Measurements from ENCODE around the gene SLC25A1.
"Not testable (repeated sequence)": the region's sequence is repeated elsewhere in the genome, so short reads cannot be mapped to it uniquely, and the experiment has no call there.

Gene SLC25A1

DNA sequence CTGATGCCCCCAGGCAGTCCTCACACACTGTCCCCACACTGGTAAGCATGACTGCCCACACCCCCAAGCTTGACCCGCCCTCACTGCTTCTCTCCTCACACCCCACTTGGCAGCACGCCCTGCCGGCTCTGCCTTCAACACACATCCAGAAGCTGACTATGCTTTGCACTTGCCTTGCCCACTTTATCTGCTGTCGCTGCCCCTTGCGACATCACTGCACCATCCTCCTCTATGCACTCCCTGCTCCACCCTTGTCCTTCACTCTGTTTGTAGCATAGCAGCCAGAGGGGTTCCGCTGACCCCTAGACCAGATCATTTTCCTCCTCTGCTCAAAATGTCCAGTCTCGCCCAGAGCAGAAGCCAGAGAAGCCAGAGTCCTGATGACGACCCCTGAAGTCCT, 25.3 kb upstream of the SLC25A1 start:
- no peak for DNase-seq

DNA sequence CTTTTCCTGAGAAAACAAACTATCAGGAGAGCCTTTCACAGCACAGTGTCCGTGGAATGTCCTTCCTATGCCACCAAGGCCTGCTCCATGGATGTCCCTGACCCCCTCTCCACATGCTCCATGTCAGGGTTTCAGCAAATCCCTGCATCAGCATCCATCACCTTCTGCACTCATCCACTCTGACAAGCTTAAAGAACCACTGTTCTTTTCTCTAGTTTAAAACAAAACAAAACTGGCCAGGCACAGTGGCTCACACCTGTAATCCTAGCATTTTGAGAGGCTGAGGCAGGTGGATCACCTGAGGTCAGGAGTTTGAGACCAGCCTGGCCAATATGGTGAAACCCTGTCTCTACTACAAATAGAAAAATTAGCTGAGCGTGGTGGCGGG, 24.3 kb upstream of the SLC25A1 start:
- DNase-seq, result not testable (repeated sequence)

DNA sequence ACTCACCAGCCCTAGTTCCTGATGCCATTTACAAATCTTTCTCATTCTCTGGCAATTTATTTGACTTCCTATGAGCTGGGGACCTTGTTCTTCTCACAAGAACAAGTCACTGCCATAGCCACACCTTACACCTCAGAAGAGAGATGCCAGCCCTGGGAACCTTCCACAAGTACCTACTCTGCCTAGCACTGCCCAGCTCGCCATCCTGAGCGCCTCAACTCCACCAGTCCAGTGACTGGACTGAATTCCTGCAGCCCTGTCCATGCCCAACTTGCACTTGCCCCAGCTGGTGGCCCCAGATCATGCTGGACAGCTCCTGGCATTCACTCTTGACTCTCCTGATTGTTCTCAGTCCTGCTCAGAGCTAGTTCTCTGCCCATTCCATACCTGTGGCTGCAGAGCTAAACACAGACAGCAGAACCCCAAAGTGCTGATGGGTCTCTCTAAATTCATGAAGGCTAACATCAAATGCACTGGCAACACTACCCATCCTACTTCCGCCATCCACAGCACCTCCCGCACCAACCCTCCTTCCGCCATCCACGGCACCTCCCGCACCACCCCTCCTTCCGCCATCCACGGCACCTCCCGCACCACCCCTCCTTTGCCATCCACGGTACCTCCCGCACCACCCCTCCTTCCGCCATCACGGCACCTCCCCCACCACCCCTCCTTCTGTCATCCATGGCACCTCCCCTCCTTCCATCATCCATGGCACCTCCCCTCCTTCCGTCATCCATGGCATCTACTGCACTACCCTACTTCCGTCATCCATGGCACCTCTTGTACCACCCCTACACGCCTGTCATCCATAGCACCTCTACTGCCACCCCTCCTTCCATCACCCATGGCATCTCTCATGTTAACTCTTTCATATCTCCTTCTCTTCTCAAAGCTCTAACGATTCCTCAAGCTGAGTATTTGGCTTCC, 23.6 kb upstream of the SLC25A1 start:
- DNase-seq, result no peak

DNA sequence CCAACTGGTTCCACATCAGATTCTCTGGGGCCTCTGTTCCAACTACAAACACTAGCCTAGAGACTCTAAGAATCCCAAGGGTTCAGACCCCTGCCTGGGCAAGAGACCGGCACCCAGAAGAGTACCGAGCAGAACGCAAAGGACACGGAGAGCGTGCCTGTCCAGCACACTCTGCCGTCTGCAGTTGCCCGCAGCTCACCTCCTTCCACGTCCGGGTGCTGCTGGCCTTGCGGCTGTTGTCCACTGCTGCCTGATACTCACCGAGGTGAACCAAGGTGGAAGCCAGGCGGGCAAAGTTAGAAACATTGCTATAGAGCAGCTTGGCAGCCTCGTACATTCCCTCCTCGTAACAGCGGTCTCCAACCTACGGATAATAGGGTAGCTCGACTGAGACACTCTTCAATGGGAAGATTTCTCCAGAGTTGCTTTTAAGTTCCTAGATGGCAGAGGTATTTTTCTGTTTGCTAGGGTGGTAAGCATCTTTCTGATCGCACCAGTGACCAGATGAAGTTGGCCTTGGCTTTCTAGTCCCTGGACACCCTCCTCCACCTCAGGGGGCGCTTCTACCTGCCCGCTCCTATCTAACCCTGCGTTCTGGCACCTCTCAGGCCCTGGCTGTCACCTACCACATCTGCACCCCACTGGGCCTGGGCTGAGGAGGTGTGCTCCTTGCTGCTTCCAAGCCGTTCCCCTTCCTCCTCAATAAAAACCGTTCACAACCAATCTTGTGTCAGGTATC, 22.8 kb upstream of the SLC25A1 start:
- no peak for DNase-seq

DNA sequence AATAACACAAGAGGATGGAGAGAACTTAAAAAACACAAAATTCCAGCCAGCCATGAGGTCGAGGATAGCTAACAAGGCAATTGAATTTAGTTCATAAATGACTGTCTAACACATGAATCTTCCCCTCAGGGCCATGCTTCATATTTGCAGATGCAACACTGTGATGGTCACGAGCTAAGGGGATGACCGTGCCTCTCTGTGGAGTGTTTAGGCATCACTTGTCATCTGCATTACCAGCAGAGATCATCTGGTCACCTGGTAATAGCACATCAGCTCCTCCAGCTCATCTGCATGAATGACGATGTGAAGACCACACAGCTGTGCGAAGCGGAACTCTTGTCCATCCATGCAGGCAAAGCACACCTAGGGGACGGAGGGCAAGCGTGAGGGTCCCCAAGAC, 20.9 kb upstream of the SLC25A1 start:
- no peak for DNase-seq

DNA sequence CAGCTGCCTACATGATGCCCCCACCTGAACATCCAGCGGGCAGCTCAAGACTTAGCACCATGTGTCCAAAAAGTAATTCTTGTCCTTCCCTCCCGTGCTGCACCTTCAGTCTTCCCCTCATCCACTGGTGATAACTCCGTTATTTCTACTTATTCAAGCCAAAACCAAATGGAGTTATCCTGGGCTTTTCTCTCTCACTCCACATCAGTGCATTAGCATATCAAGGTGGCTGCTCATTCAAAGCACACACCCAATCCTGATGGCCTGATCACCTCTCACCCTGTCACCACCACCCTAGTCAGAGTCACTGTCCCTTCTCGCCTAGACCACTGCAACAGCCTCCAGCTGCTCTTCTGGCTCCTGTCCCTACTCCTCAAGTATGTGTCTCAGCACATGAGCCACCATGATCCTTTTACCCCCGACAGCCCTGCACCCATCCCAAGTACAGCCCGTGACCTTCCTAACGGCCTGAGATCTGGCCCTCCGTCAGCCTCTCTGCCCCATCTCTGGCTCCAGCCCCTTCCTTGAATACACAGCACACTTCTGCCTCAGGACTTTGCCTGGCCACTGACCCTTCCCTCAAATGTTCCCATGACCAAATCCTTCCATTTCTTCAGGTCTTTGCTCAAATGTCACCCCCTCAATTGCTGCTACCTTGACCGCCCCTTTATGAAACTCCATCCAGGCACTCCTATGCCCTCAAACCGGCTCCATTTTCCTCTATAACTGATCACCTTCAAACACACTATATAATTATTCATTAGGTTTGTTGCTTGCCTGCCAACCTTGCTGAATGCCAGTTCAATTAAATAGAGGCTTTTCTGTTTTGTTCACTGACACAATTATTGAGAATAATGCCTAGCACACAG, 19.7 kb upstream of the SLC25A1 start:
- no peak for DNase-seq

DNA sequence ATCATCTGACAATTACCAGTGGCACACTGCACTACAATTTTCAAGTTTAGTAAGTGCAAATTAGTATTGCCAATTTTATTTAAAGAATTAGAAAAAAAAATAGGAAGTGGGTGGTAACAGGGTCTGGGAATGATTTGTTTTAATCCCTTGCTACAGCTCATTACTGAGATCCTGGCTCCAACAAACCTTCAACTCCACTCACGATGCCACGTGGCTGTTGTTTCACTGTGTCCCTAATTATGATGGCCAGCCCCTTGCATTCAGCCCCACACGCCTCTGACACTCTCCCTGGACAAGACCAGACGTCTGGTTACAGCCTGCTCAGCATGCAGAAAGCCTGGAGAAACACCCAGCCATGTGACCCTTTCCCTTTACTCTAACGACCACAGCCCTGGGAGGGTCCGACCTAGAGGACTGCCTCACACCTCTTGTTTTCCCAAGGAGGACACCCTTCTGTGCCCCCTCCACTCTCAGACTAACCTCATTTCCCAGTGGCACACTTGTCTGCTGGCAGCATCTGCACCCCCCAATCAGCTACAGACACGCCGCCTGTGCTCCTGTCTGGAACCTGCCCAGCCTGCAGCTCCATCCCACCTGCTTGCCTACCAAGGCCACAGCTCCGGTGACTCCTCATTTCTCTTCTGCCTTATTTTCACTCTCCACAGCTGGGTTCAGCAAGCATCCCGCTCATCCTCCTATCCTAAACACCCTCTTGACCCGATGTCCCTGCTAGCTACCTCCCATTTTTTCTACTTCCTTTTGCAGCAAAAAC, 18.5 kb upstream of the SLC25A1 start:
- no peak for DNase-seq

DNA sequence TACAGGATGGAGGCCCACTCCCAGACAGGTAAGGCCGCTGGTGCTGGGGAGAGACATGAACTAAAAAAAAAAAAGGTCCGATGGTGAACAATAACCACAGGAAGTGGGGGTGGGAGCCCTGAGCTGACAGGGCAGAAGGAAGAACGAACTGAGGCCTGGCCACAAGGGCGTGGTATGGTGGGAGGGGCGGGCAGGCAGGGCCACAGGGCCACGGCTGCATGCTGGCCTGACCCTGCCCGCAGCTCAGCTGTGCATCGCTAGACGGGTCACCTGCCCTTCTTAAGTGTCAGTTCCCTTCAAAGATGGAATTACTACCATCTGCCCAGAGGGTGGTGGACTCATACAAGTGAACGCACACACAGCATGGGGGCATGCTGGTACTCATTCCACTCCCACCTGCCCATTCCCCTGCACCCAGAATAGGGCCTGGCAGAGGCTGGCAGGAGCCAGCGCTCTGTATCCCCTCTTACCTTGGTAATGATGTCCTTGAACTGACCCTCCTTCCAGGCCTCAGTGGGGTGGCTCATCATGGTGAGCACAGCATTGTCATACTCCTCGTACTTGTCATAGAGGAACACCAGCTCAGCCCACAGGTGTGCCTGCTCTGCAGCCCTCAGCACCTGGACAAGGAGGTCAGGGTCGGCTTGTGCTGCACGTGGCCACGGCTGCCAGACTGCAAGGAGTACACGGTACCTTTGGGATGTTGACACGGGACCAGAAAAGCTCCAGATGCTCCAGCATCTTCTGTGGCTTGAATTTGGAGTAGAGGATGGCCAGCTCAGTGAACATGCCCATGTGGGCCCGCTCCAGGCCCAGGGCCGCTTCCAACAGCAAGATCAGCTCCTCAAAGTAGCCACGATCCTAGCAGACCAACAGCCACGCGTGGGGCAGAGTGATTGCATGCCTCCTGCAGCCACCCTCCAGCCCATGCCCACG, 17.5 kb upstream of the SLC25A1 start:
- DNase-seq, result no peak

DNA sequence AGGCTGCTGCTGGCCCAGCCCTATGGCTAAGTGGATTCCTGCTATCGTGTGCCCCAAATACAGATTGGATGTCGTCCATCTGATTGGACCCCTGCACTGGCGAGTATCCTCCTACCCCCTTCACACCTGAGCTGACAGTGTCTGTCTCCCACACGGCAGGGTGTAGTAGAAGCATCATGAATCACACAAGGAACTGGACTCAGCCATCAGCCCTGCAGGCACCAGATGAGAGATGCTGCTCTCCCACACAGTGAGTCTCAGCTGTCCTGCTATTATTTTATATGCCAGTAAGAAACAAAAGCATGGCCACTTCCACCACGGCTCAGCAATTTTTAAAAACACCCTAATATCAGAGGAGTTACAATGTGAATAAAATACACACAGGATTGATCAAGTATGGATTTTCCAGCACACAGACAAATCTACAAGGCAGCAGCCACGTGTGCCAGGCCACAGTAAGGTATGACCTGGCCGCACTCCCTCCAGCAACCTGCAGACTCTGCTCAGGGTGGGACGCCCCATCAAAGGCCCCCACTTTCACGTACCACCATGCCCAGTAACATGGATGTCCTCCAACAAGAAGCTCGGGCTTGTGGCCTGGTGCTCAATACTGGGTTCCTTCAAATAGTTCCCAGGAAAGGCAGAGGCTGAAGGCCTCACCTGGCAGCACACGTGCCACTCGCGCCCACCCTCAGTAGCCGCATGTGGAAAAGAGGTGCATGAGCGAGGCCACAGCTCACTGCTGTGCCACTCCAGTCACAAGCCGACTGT, 16.4 kb upstream of the SLC25A1 start:
- no peak for DNase-seq

DNA sequence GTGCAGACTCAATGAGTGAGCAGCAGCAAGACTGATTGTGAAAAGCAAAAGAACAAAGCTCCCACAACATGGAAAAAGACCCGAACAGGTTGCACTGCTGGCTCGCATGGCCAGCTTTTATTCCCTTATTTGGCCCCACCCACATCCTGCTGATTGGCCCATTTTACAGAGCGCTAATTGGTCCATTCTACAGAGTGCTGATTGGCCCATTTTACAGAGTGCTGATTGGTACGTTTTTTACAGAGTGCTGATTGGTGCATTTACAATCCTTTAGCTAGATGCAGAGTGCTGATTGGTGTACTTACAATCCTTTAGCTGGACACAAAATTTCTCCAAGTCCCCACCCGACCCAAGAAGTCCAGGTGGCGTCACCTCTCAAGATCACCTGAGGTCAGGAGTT, 15.3 kb upstream of the SLC25A1 start:
- DNase-seq, result no peak

DNA sequence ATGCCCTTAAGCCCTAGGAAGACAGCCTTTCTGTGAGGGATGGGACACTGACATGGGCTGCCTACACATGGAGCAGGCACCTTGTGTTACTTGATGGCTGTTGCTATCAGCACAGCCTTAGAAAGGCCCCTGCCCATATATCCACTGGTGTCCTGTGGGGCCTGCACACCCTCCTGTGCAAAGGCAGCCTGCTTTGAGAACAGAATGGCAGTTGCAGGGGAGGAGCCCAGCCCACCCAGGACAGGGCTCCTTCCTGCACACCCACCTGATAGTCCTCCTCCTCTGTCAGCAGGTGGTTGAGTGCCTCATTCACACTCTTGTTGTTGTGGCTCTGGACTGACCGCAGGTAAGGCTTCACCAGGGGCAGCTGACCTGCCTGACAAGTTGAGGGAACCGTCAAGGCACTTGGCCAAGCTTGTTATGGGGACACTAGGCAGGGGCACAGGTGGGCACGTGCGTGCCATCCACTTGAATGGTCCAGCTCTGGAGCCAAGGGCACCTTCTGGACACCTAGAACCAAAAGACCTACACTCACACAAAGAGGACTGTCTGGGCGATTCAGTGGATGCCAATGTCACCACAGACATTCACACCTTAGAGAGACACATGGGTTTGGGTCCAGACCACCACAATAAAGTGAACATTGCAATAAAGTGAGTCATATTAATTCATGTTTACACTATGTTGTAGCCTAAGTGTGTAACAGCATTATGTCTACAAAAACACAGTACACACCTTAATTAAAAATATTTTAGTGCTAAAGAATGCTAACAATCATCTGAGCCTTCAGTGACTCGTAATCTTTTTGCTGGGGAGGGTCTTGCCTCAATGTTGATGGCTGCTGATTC, 9.4 kb upstream of the SLC25A1 start:
- no peak for DNase-seq

DNA sequence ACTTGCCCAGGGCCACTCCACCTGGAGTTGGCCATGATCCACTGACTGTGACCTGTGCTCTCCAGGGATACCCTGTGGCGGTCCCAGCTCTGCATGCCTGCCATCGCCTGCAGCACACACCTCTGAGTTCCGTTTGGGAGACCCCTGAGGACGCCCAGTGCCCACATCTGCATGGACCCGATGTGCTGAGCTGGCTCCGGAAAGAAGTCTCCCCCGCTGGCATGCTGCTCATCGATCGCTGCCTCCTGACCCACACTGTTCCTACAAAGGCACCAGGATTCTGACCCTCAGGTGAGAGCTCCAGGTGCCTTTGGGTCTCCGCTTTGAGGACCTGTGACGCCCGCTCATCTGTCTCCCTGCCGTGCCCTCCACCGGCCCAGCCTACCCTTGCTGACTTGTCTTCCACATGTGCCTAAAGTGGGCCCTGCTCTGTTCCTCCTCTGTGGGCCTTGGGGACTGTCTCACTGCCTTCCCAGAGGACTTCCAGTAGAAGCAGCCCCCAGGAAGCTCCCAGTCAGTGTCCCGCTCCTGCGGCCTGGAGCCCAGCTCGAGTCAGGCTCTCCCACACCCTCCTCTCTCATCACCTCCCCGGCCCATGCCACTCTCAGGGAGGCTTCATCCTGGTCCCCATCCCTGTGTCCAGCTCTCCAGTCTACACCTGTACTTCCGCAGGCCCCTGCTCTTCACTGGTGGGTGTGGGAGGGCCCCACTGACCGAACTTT, 5.9 kb upstream of the SLC25A1 start:
- no peak for DNase-seq

DNA sequence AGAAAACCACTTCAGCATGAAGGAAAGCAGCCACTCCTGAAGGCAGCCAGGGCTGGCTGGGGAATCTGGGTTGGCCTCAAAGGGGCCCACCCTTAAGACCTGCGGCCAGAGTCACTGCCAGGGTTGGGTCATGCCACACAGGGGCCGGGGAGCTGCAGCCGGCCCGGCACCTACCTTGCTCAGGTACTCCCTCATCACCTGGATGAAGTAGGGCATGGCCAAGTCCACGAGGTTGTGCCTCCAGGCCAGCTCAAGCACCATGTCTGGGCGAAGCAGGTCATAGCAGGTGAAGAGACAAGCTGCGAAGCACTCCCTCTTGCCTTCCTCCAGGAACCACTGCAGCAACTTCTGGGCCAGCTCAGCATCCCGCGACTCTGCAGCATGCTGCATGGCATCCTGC, 4.7 kb upstream of the SLC25A1 start:
- DNase-seq, result no peak

DNA sequence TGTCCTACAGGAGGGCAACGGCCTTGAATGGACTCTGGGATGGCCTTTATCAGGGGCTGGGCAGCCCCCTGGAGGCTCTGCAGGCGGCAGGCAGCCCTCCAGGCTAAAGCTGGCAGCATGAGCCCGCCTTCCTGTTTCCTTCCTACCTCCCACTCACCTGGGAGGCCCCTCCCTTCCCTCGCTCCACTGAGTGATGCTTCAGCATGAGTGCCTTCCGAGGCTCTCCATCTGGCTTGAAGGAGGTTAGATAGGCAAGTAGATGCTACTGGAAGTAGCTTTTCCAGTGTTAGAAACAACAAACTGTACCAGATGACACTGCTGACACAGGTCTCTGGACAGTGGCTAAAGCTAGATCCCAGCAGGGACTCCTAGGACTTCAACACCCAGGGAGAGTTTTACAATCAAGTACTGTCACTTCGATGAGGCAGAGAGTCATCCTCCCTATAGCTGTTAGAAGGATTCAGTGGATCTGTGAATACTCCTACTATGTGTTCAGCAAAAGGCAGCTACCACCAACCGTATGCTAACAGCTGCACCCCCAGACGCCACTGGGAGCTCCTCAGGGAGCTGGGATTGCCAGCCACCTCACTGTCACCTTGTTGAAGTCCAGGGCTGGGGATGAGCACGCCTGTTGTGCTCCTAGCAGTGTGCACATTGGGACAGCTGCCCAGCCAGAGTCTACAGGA, 4.1 kb upstream of the SLC25A1 start:
- no peak for DNase-seq

DNA sequence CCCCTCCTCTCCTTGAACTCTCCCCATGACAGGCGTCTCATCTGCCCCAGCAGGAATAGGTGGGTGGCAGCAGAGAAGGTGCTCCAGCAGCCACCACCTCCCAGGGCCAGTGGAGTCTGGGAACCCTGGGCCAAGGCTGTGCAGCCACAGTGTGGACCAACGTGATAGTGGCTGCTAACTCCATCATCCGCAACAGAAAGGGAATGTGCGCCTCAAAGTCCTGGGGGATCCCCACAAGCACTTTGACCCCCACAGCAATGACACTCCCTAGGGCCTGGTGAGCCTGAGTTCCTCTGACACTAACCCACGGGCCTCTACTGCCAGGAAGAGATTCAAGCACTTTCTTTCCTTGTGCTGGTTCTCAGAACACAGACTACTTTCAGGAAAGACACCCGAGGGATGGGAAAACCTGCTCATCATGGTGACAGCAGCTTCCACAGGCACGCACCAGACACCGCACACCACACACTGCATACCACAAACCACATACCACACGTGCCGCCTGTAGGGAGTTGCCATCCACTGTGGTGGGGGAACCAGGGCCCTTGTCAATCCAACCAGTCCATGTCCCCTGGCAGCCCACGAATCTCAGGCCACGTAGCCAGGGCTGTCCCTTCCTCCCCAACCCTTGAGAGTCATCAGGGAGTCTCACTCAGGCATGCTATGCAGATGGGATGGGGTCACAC, 3.4 kb upstream of the SLC25A1 start:
- DNase-seq, result no peak

DNA sequence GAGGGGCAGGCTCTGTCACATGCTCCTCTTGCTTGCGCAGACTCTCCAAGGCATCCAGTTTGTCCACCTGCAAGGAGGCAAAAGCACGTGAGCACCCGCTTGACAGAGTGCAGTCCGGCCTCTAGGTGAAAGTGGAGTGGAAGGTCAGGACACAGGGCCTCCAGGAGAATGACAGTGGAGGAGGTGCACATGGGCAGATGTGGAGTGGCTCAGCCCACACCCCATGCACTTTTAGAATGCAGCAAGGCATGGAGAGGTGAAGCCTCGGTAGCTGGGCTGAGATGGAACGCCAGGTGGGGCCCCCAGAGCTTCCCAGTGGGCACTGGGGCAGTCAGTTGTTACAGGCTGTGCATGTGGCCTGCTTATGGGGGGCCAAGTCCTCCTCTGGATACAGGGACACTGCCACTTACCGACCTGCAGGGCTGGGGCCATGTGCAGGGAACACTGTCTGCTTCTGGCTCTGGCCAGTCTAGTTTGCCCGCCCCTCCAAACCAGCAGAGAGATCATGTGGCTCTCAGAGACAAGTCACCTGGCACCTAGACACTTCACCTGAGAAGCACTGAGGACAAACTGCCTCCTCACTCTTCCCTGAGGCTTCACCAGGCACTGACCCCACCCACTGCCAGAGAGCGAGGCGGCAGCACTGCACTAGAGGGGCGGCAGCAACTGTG, 2.3 kb upstream of the SLC25A1 start:
- DNase-seq, result no peak

DNA sequence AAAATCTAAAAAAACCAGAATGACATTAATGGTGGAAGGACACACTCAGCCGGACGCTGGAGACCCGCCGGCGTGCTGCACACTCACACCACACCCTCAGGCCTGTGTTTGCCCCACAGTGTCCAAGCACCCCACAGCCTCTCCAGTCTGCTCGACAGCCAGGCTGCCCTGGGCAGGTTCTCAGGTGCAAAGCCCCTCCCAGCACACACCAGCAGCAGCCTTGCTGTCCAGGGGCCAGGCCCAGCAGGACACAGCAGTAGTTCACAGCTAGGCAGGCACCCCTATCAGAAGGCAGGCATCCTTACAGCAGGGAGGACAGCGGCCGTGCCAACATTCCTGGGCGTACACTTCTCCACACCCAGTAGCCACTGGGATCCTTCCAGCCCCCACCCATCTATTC, 1.7 kb upstream of the SLC25A1 start:
- no peak for DNase-seq

Measured in AML-193 (cell line).